CD4-positive, alpha-beta memory T cell (primary cell): ENCODE measurements around the gene SESN1. TPM values are rescaled to one million over a fixed set of nuclear protein-coding genes. Genes with fewer than 3 reads are reported as not detected.

ENCODE experiments used
- CTCF ChIA-PET: fragments of 350-600 bp; sonication (Branson Sonifier 250); formaldehyde crosslinking; loops from one replicate; lab custom pipeline; 2021; ENCODE audit warnings: inconsistent platforms; ENCODE audit not compliant: partially characterized antibody; lab: Charles Lee
- POLR2A ChIA-PET: fragments of 350-600 bp; sonication (Branson Sonifier 250); formaldehyde crosslinking; loops from one replicate; lab custom pipeline; 2021; ENCODE audit not compliant: partially characterized antibody; lab: Charles Lee
- DNase-seq, 5 donors: peaks; one replicate each; pipeline versions ENCODE4 v3.0.0 to v3.0.0-alpha.2; 2020 to 2022; ENCODE audit warnings: mixed read lengths in 1 of 5
- H3K27ac ChIP-seq: one replicate; pipeline ENCODE4 v1.7.0; 2013; ENCODE audit warnings: low read depth, low read length
- H3K27me3 ChIP-seq: 2 replicates; pipeline ENCODE4 v1.7.0; 2013; ENCODE audit warnings: mild to moderate bottlenecking, low read length, moderate library complexity; ENCODE audit not compliant: insufficient read depth
- H3K36me3 ChIP-seq: 2 replicates; pipeline ENCODE4 v1.7.0; 2013; ENCODE audit warnings: mild to moderate bottlenecking, low read length, moderate library complexity; ENCODE audit not compliant: insufficient read depth
- H3K4me1 ChIP-seq: 2 replicates; pipeline ENCODE4 v1.7.0; 2013; ENCODE audit warnings: mild to moderate bottlenecking, low read length, moderate library complexity; ENCODE audit not compliant: insufficient read depth
- H3K4me3 ChIP-seq, 2 donors: one replicate each; pipeline ENCODE4 v1.7.0; 2013; ENCODE audit warnings: low read length in 2 of 2, mild to moderate bottlenecking in 1 of 2
- H3K9me3 ChIP-seq, 2 donors: one replicate each; pipeline ENCODE4 v1.7.0; 2013; ENCODE audit warnings: low read length in 2 of 2, control low read depth in 1 of 2; ENCODE audit not compliant: control insufficient read depth in 1 of 2
- H3K27ac Mint-ChIP-seq, 7 donors: one replicate each; pipeline ENCODE4 v1.8.0; 2020 to 2021; ENCODE audit warnings: mixed read lengths in 7 of 7, mild to moderate bottlenecking in 6 of 7, inconsistent platforms in 3 of 7, moderate library complexity in 3 of 7
- H3K27me3 Mint-ChIP-seq, 2 donors: one replicate each; pipeline ENCODE4 v1.8.0; 2020 to 2021; ENCODE audit warnings: mixed read lengths in 2 of 2
- H3K36me3 Mint-ChIP-seq, 2 donors: one replicate each; pipeline ENCODE4 v1.8.0; 2020 to 2021; ENCODE audit warnings: mixed read lengths in 2 of 2, inconsistent platforms in 1 of 2, mild to moderate bottlenecking in 1 of 2
- H3K4me1 Mint-ChIP-seq, 4 donors: one replicate each; pipeline ENCODE4 v1.8.0; 2020 to 2021; ENCODE audit warnings: mixed read lengths in 4 of 4, mild to moderate bottlenecking in 1 of 4
- H3K4me3 Mint-ChIP-seq, 8 donors: one replicate each; pipeline ENCODE4 v1.8.0; 2020 to 2021; ENCODE audit warnings: mixed read lengths in 8 of 8, mild to moderate bottlenecking in 7 of 8, moderate library complexity in 6 of 8, inconsistent platforms in 3 of 8
- H3K9me3 Mint-ChIP-seq, 8 donors: one replicate each; pipeline ENCODE4 v1.8.0; 2020 to 2021; ENCODE audit warnings: mixed read lengths in 8 of 8, mild to moderate bottlenecking in 5 of 8, inconsistent platforms in 3 of 8, moderate library complexity in 1 of 8
- intact Hi-C: fragments of 100-400 bp; cut with micrococcal nuclease; formaldehyde crosslinking; loops from one replicate; pipeline ENCODE4 v1.15.1; 2023
- polyA plus RNA-seq, 2 donors: library from polyadenylated mRNA; unstranded; fragments of 300-500 nt; fragmentation: Illumina TruSeq; gene quantifications; one replicate each; pipeline ENCODE4 v1.2.3, GENCODE V29; 2021
- total RNA-seq, 2 experiments: library from RNA; stranded (reverse); gene quantifications; one replicate each; pipeline ENCODE4 v1.2.3, GENCODE V29; 2021

SESN1 gene
- total and polyA plus RNA-seq, 4 experiments from 2014 or later = 37.0 to 51.7 (median 46.5) TPM

GRCh38 chr6:109009236-109009961 lies 85.2 kb downstream of the SESN1 start:
- peaks cover 0 to 12% of the 10 kb centered on the region in 2 donors for H3K36me3 Mint-ChIP-seq
- Histone ChIP-seq H3K36me3 (no peaks in the 10 kb centered on the region), H3K9me3 (no peaks in the 10 kb centered on the region), H3K4me3 (peak overlapping the region; percentile 77 to 86), H3K4me1 (peaks cover 67% of the 10 kb centered on the region), H3K27me3 (no peaks in the 10 kb centered on the region), H3K27ac (peak overlapping the region; percentile 96)
- intact Hi-C loops = loop anchor here (1.0 to 10.0 kb wide), 11 partner anchors 50 to 1808 kb away; partner anchors contain the start of genes ARMC2, CD164, CDK19 and CEP57L1
- DNase-seq = peak; percentile 90 to 92 (median 90)
- H3K27me3 Mint-ChIP-seq = no peaks in the 10 kb centered on the region
- H3K9me3 Mint-ChIP-seq = peaks cover 0 to 1% (median 0%) of the 10 kb centered on the region in 8 donors
- POLR2A ChIA-PET = interaction anchor here (0.6 to 6.4 kb wide), 28 partner anchors 9 to 748 kb away, joined by 3 to 59 read pairs (median 4); partner anchors contain the start of genes ARMC2, CD164, CEP57L1 and FOXO3
- H3K4me3 Mint-ChIP-seq = peak overlapping the region; percentile 94 to 100 (median 98)
- CTCF ChIA-PET = interaction anchor here (0.6 to 6.0 kb wide), 5 partner anchors 8 to 254 kb away, joined by 3 to 61 read pairs (median 4); partner anchors contain the start of gene SESN1
- H3K27ac Mint-ChIP-seq = peak overlapping the region; percentile 94 to 100 (median 100)
- peaks cover 47 to 81% (median 60%) of the 10 kb centered on the region in 4 donors for H3K4me1 Mint-ChIP-seq

- Histone ChIP-seq H3K4me1 (peaks cover 64% of the 10 kb centered on the region), H3K36me3 (no peaks in the 10 kb centered on the region), H3K4me3 (peak overlapping the region; percentile 77 to 86), H3K27me3 (no peaks in the 10 kb centered on the region), H3K9me3 (no peaks in the 10 kb centered on the region), H3K27ac (peak overlapping the region; percentile 96)
- ChIA-PET POLR2A (interaction anchor here (1.0 to 6.4 kb wide), 17 partner anchors 10 to 450 kb away, joined by 3 to 59 read pairs (median 11); partner anchors contain the start of genes ARMC2, CD164, CEP57L1 and FOXO3), CTCF (interaction anchor here (0.7 to 6.0 kb wide), 5 partner anchors 9 to 467 kb away, joined by 3 to 61 read pairs (median 3); partner anchors contain the start of gene SESN1)
- Mint-ChIP-seq H3K27ac (peak overlapping the region; percentile 93 to 100 (median 95)), H3K9me3 (peaks cover 0 to under 1% (median 0%) of the 10 kb centered on the region in 8 donors), H3K27me3 (no peaks in the 10 kb centered on the region), H3K36me3 (peaks cover 0 to 12% of the 10 kb centered on the region in 2 donors), H3K4me1 (peaks cover 44 to 82% (median 60%) of the 10 kb centered on the region in 4 donors), H3K4me3 (peak overlapping the region; percentile 91 to 100 (median 96))
- peak; percentile 37 to 42 (median 41) for DNase-seq
- intact Hi-C loops = loop anchor here (1.0 to 10.0 kb wide), 11 partner anchors 51 to 1809 kb away; partner anchors contain the start of genes ARMC2, CD164, CDK19 and CEP57L1
Observed at GRCh38 chr6:109008537-109009235, 86.0 kb downstream of the SESN1 start.

GRCh38 chr6:109008054-109008453 lies 86.6 kb downstream of the SESN1 start:
- H3K9me3 Mint-ChIP-seq = no peaks in the 10 kb centered on the region
- peak overlapping the region; percentile 93 to 100 (median 95) for H3K27ac Mint-ChIP-seq
- no peaks in the 10 kb centered on the region for H3K27me3 Mint-ChIP-seq
- Histone ChIP-seq H3K9me3 (no peaks in the 10 kb centered on the region), H3K4me1 (peaks cover 60% of the 10 kb centered on the region), H3K4me3 (peak overlapping the region in 1 of 2 donors; percentile 86), H3K27ac (peak overlapping the region; percentile 96), H3K27me3 (no peaks in the 10 kb centered on the region), H3K36me3 (no peaks in the 10 kb centered on the region)
- peaks cover 41 to 82% (median 59%) of the 10 kb centered on the region in 4 donors for H3K4me1 Mint-ChIP-seq
- intact Hi-C loops = loop anchor here (2.0 to 10.0 kb wide), 7 partner anchors 65 to 1809 kb away; partner anchors contain the start of genes CD164, CDK19, SEC63 and ZBTB24
- H3K36me3 Mint-ChIP-seq = peaks cover 0 to 12% of the 10 kb centered on the region in 2 donors
- no peak for DNase-seq
- ChIA-PET POLR2A (interaction anchor here (1.0 to 6.4 kb wide), 11 partner anchors 11 to 449 kb away, joined by 4 to 59 read pairs (median 23); partner anchors contain the start of genes CD164, CEP57L1, FOXO3 and SESN1), CTCF (interaction anchor here (0.7 to 6.0 kb wide), 3 partner anchors 65 to 466 kb away, joined by 3 to 61 read pairs (median 3); no protein-coding TSS in a partner anchor)
- peak overlapping the region; percentile 91 to 100 (median 96) for H3K4me3 Mint-ChIP-seq

- no peaks in the 10 kb centered on the region for H3K27me3 ChIP-seq
- H3K4me3 ChIP-seq = peak overlapping the region in 1 of 2 donors; percentile 41
- Mint-ChIP-seq H3K9me3 (no peaks in the 10 kb centered on the region), H3K4me1 (peaks cover 39 to 80% (median 57%) of the 10 kb centered on the region in 4 donors), H3K36me3 (peaks cover 0 to 12% of the 10 kb centered on the region in 2 donors), H3K27ac (peak overlapping the region; percentile 73 to 100 (median 94)), H3K27me3 (no peaks in the 10 kb centered on the region), H3K4me3 (peak overlapping the region; percentile 91 to 100 (median 96))
- ChIA-PET POLR2A (interaction anchor here (2.9 to 6.4 kb wide), 5 partner anchors 11 to 375 kb away, joined by 12 to 59 read pairs (median 32); partner anchors contain the start of gene CD164), CTCF (interaction anchor here (1.3 to 6.0 kb wide), 3 partner anchors 8 to 465 kb away, joined by 3 to 61 read pairs (median 5); no protein-coding TSS in a partner anchor)
- DNase-seq = no peak
- no peaks in the 10 kb centered on the region for H3K36me3 ChIP-seq
- H3K4me1 ChIP-seq = peaks cover 61% of the 10 kb centered on the region
- no peaks in the 10 kb centered on the region for H3K9me3 ChIP-seq
- intact Hi-C loops = loop anchor here (5.0 to 10.0 kb wide), 4 partner anchors 105 to 1810 kb away; partner anchors contain the start of genes CDK19, SEC63 and ZBTB24
- H3K27ac ChIP-seq = peak overlapping the region; percentile 96
Observed at GRCh38 chr6:109007521-109007920, 87.1 kb downstream of the SESN1 start.

GRCh38 chr6:109006818-109007217 lies 87.8 kb downstream of the SESN1 start:
- no peaks in the 10 kb centered on the region for H3K27me3 Mint-ChIP-seq
- intact Hi-C loops = loop anchor here (5.0 to 10.0 kb wide), 4 partner anchors 105 to 1810 kb away; partner anchors contain the start of genes CDK19, SEC63 and ZBTB24
- ChIA-PET POLR2A (interaction anchor here (6.4 kb wide), 1 partner anchor 29 kb away, joined by 59 read pairs; no protein-coding TSS in a partner anchor), CTCF (interaction anchor here (1.3 to 6.0 kb wide), 2 partner anchors 8 to 66 kb away, joined by 5 to 61 read pairs; no protein-coding TSS in a partner anchor)
- Histone ChIP-seq H3K36me3 (no peaks in the 10 kb centered on the region), H3K9me3 (no peaks in the 10 kb centered on the region), H3K27me3 (no peaks in the 10 kb centered on the region), H3K4me3 (no peak overlapping the region), H3K27ac (no peak overlapping the region), H3K4me1 (peaks cover 64% of the 10 kb centered on the region)
- H3K36me3 Mint-ChIP-seq = peaks cover 1 to 18% of the 10 kb centered on the region in 2 donors
- H3K27ac Mint-ChIP-seq = peak overlapping the region; percentile 0 to 81 (median 58)
- peaks cover 44 to 84% (median 60%) of the 10 kb centered on the region in 4 donors for H3K4me1 Mint-ChIP-seq
- H3K9me3 Mint-ChIP-seq = no peaks in the 10 kb centered on the region
- DNase-seq = no peak
- peak overlapping the region; percentile 79 to 100 (median 96) for H3K4me3 Mint-ChIP-seq

GRCh38 chr6:109002882-109003281 lies 91.8 kb downstream of the SESN1 start:
- Histone ChIP-seq H3K4me1 (peaks cover 44% of the 10 kb centered on the region), H3K27me3 (no peaks in the 10 kb centered on the region), H3K36me3 (peaks cover 21% of the 10 kb centered on the region), H3K9me3 (no peaks in the 10 kb centered on the region), H3K4me3 (no peak overlapping the region), H3K27ac (no peak overlapping the region)
- Mint-ChIP-seq H3K27ac (peak overlapping the region in 1 of 7 donors; percentile 30), H3K4me3 (no peak overlapping the region), H3K9me3 (no peaks in the 10 kb centered on the region), H3K36me3 (peaks cover 28 to 33% of the 10 kb centered on the region in 2 donors), H3K27me3 (no peaks in the 10 kb centered on the region), H3K4me1 (peaks cover 36 to 64% (median 52%) of the 10 kb centered on the region in 4 donors)
- intact Hi-C loops = loop anchor here (10.0 kb wide), 2 partner anchors 482 to 1048 kb away; partner anchors contain the start of genes SEC63 and ZBTB24
- POLR2A ChIA-PET = no interaction called here
- DNase-seq = no peak
- CTCF ChIA-PET = interaction anchor here (0.9 to 1.4 kb wide), 3 partner anchors 17 to 91 kb away, joined by 3 to 7 read pairs (median 4); no protein-coding TSS in a partner anchor
